Mesothelial cell of epicardium (in vitro differentiated cells): Measurements from ENCODE around the gene SPDYC. TPM values are rescaled to one million over a fixed set of nuclear protein-coding genes. Genes with fewer than 3 reads are reported as not detected.
"Not testable (repeated sequence)": the region's sequence is repeated elsewhere in the genome, so short reads cannot be mapped to it uniquely, and the experiment has no call there.

Experiments used
- DNase-seq, 2 experiments: peaks; one replicate each; pipeline ENCODE4 v3.0.0; 2021; ENCODE audit warnings: low spot score in 2 of 2; ENCODE audit not compliant: unreplicated experiment in 2 of 2
- H3K27ac Mint-ChIP-seq: 2 replicates; pipeline ENCODE4 v1.8.0; 2021; ENCODE audit warnings: mixed read lengths
- H3K27me3 Mint-ChIP-seq: 2 replicates; pipeline ENCODE4 v1.8.0; 2021; ENCODE audit warnings: low read depth, mixed read lengths
- H3K36me3 Mint-ChIP-seq: 2 replicates; pipeline ENCODE4 v1.8.0; 2021; ENCODE audit warnings: mixed read lengths
- H3K4me1 Mint-ChIP-seq: 2 replicates; pipeline ENCODE4 v1.8.0; 2021; ENCODE audit warnings: mixed read lengths
- H3K4me3 Mint-ChIP-seq: 2 replicates; pipeline ENCODE4 v1.8.0; 2021; ENCODE audit warnings: mild to moderate bottlenecking, moderate library complexity, mixed read lengths
- H3K9me3 Mint-ChIP-seq: 2 replicates; pipeline ENCODE4 v1.8.0; 2021; ENCODE audit warnings: mixed read lengths
- total RNA-seq: library from RNA; stranded (reverse); gene quantifications from 3 replicates; pipeline ENCODE4 v1.2.1, GENCODE V29; 2021
- TF ChIP-seq, protein P1 (sequence below): fragments of 200-600 bp; sonication (generic); IDR thresholded peaks from one replicate; pipeline ENCODE4 v1.5.0; 2021; ENCODE audit warnings: antibody characterized with exemption; ENCODE audit not compliant: unreplicated experiment

SPDYC gene
- total RNA-seq, 1 donor from 2014 or later = not detected

DNA sequence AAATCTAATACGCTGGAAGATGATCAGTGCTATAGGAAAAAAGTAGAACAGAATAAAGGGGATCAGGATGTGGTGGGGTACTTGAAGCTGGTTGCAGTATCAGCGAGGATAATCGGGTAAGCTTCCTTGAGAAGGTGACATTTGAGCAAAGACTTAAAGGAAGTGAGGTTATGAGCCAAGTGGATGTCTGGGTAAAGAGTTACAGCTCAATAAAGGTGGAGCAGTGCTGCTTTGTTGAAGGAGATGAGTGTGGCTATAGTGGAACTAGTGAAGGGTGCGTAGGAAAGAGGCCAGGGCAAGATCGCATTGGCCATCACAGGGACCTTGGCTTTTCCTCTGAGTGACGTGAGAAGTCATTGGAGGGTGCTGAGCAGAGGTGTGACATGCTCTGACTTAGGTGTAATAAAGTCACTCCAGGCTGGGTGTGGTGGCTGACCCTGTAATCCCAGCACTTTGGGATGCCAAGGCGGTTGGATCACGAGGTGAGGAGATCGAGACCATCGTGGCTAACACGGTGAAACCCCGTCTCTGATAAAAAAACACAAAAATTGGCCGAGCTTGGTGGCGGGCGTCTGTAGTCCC lies 33.4 kb upstream of the SPDYC start:
- DNase-seq = no peak
- TF ChIP-seq, protein P1, sequence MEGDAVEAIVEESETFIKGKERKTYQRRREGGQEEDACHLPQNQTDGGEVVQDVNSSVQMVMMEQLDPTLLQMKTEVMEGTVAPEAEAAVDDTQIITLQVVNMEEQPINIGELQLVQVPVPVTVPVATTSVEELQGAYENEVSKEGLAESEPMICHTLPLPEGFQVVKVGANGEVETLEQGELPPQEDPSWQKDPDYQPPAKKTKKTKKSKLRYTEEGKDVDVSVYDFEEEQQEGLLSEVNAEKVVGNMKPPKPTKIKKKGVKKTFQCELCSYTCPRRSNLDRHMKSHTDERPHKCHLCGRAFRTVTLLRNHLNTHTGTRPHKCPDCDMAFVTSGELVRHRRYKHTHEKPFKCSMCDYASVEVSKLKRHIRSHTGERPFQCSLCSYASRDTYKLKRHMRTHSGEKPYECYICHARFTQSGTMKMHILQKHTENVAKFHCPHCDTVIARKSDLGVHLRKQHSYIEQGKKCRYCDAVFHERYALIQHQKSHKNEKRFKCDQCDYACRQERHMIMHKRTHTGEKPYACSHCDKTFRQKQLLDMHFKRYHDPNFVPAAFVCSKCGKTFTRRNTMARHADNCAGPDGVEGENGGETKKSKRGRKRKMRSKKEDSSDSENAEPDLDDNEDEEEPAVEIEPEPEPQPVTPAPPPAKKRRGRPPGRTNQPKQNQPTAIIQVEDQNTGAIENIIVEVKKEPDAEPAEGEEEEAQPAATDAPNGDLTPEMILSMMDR = no peak
- peaks cover 16% of the 10 kb centered on the region for H3K27me3 Mint-ChIP-seq
- H3K4me3 Mint-ChIP-seq = peak overlapping the region; percentile 49
- peaks cover 30% of the 10 kb centered on the region for H3K4me1 Mint-ChIP-seq
- H3K9me3 Mint-ChIP-seq = no peaks in the 10 kb centered on the region
- peak overlapping the region; percentile 90 for H3K27ac Mint-ChIP-seq
- no peaks in the 10 kb centered on the region for H3K36me3 Mint-ChIP-seq

DNA sequence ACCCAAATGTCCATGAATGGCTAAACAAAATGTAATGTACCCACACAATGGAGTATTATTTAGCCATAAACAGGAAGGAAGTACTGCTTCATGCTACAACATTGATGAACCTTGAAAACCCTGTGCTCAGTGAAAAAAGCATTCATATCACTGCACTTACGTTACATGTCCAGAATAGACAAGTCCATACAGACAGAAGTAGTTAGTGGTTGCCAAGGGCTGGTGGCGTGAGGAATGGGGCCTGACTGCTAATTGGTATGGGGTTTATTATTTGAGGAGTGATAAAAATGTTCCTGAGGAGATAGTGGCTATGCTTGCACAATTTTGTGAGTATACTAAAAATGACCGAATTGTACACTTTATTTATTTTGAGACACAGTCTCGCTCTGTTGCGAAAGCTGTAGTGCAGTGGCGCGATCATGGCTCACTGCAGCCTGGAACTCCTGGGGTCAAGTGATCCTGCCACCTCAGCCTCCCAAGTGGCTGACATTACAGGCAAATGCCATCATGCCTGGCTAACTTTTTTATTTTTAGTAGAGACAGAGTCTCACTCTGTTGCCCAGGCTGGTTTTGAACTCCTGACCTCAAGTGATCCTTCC lies 28.0 kb upstream of the SPDYC start:
- Mint-ChIP-seq H3K36me3 (no peaks in the 10 kb centered on the region), H3K27ac (no peak overlapping the region), H3K9me3 (no peaks in the 10 kb centered on the region), H3K4me3 (no peak overlapping the region), H3K4me1 (no peaks in the 10 kb centered on the region), H3K27me3 (peaks cover 41% of the 10 kb centered on the region)
- DNase-seq = no peak
- TF ChIP-seq, protein P1 = no peak

DNA sequence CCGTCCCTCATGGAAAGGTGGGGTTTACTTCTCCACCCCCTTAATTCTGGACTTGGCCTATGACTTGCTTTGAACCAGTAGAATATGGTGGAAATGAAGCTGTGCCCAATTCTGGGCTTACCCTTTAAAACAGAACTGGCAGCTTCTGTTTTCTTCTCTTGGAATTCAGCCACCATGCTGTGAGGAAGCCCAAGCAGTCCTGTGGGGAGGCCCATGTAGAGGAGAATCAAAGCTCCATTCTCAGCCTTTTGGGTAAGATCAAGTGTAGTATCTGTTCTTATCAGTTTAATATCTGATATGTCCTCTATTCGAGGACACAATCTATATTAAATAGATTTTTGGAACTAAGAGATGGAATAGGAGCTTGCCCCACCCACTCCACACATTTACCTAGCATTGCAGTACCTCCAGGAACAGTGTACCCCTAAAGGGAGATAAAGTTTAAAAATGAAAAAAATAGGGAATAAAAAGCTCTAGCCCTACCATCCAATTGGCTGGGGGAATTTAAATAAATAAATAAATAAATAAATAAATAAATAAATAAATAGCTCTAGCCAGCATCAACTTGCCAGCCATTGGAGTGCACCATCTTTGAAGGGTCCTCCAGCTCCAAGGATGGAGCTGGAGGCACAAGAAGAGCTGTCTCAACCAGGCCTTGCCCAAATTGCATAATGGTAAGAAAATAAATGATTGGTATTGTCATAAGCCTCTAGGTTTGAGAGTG lies 22.5 kb upstream of the SPDYC start:
- no peak for DNase-seq
- Mint-ChIP-seq H3K4me3 (no peak overlapping the region), H3K27ac (no peak overlapping the region), H3K4me1 (peaks cover 18% of the 10 kb centered on the region), H3K36me3 (no peaks in the 10 kb centered on the region), H3K27me3 (peaks cover 19% of the 10 kb centered on the region), H3K9me3 (no peaks in the 10 kb centered on the region)
- TF ChIP-seq, protein P1 = no peak

DNA sequence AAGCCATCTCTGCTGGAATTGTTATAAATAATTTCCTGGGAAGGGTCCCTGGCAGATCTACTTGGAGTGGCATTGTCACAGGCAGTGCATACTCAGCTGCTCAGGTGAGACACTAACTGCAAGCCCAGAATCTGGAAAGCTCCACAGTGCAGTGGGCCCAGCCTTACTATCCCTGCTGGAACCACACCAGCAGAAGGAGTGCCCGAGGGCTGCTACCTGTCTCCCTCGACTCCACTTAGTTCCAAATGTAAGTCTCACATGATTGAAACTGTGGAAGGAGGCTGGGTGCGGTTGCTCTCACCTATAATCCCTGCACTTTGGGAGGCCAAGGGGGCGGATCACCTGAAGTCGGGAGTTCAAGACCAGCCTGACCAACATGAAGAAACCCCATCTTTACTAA lies 21.4 kb upstream of the SPDYC start:
- Mint-ChIP-seq H3K4me3 (no peak overlapping the region), H3K4me1 (peaks cover 18% of the 10 kb centered on the region), H3K9me3 (no peaks in the 10 kb centered on the region), H3K27me3 (peaks cover 23% of the 10 kb centered on the region), H3K36me3 (no peaks in the 10 kb centered on the region), H3K27ac (no peak overlapping the region)
- DNase-seq = no peak
- TF ChIP-seq, protein P1 = no peak

DNA sequence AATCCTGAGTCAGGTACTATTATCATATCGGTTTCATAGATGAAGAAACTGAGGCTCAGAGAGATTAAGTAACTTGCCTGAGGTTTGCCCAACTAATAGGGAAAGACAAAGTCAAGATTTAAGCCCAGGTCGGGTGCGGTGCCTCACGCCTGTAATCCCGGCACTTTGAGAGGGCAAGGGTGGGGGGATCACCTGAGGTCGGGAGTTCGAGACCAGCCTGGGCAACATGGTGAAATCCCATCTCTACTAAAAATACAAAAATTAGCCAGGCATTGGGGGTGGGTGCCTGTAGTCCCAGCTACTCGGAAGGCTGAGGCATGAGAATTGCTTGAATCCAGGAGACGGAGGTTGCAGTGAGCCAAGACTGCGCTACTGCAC lies 19.9 kb upstream of the SPDYC start:
- H3K36me3 Mint-ChIP-seq, H3K9me3 Mint-ChIP-seq, DNase-seq: not testable (repeated sequence)
- Mint-ChIP-seq H3K27me3 (peaks cover 17% of the 10 kb centered on the region), H3K4me1 (peaks cover 18% of the 10 kb centered on the region), H3K27ac (peak overlapping the region; percentile 95), H3K4me3 (peak overlapping the region; percentile 36)
